Measurements from ENCODE around the gene MAB21L3. TPM values are rescaled to one million over a fixed set of nuclear protein-coding genes. Genes with fewer than 3 reads are reported as not detected.

The MAB21L3 gene
- total RNA-seq, 1 donor from 2014 or later = under 0.01 TPM

DNA sequence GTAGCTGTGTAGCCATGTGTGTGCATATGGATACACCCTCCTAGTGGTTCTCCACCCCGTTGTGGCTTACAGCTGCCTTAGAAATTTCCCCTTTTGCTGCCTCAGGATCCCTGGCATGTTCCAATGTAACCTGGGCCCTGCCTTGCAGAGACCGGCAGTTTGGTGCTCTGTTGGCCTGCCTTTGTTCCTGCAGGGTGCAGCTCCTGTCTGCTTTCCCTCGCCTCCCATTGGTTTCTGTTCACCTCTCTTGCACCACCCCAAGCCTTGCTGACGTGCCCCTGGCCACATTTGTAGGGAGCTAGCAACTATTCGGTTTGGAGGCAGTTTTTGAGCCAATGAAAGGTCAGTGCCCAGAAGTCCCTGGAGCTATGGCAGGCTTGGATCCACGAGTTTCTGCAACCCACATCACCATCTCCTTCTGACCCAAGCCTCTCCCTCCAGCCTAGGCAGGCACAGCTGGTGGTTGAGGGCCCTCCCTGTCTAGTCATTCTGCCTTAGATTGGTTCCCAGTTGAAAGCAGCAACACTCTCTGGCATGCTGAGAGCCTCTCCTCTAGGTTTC is 54.9 kb downstream of the MAB21L3 start:
- no peak for DNase-seq

DNA sequence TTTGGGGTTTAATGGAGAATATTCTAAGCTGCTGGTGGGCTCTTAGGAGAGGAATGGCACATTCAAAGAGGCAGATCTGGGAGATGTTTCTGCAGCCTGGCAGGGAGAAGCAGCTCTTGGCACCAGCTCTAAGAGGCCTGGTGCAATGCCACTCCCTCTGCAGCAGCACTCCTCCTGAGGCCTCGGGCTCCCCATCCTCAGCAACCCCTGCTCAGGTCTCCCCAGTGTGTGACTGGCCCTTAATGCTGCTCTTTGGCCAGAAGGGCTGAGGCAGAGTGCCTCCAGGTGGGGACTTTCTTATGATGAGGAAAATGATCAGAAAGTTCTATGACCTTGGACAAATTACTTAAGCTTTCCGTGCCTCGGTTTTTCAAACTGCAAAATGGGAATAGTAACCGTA is 55.5 kb downstream of the MAB21L3 start:
- no peak for DNase-seq

DNA sequence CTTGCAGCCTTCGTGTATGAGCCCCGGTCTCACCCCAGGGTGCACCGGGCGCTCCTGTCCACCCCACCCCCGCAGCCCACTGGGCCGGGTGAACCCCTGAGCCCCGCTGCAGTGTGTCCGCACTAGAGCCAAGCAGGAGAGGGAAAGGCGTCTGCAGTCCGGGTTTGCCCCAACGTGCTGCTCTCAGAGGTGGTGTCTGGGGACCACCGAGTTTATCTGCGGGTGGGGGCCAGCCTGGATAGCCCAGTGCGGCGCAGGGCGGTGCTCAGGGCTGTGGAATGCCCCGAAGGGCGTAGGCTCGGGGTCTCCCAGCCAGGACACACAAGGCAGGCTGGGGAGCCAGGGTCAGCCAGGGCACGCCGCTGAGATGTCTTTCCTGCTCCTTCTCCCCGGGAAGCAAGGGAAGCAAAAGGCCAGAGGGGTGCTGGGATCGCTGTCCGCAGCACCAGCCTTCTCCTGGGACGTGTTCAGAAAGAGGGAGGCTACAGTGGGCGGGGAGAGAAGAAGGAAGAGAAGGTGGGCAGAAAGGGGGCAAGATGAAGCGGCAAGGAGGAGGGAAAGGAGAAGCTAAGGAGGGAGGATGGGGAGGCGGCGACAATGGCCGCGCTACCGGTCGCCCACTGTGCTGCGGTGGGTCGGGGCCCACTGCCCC is 56.6 kb downstream of the MAB21L3 start:
- DNase-seq = peak; percentile 10

DNA sequence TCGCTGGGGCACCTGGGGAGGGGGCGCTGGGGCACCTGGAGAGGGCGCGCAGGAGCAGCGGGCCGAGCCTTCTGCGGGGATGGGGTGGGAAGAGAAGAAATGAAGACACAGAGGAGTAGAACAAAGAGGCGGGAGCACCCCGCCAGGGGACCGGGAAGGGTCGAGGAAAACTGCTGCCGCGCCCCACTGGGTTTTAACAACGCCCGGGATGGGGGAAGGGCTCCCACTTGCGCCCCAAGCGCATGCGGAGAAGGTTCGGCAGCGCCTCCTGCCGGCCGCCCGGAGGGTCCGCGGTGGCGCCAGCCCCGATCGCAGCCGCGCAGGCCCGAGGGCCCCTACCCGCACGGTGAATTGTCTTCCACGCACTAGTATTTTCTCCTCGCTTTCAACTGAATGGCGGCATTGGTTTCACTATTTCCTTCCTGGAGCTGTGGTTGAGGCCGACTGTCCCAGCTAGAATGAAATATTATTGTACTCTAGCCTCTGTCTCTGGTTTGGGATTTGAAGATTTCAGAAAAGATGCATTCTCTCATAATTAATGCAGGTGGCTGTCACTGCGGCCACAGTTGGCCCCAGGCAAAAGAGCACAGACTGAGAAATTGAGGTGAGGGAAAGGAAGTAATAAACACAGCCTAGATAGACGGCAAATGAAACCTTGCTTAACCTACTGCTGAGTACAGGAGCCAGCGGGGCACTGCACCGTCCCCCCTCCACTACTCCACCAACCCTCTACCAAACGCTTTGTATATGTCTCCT is 57.3 kb downstream of the MAB21L3 start:
- DNase-seq = peak; percentile 77

DNA sequence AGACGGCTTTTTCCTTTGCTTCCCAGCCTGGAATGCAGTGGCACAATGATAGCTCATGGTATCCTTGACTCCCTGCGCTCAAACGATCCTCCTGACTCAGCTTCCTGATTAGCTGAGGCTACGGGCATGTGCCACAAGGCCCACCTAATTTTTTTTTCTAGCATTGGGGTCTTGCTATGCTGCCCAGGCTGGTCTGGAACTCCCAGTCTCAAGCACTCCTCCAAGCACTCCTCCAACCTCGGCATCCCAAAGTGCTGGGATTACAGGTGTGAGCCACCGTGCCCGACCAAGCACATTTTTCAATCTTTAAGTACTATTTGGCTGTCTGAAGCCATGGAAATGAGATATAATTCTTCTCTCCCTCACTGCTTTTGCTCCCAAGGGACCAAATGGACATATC is 58.7 kb downstream of the MAB21L3 start:
- no peak for DNase-seq

DNA sequence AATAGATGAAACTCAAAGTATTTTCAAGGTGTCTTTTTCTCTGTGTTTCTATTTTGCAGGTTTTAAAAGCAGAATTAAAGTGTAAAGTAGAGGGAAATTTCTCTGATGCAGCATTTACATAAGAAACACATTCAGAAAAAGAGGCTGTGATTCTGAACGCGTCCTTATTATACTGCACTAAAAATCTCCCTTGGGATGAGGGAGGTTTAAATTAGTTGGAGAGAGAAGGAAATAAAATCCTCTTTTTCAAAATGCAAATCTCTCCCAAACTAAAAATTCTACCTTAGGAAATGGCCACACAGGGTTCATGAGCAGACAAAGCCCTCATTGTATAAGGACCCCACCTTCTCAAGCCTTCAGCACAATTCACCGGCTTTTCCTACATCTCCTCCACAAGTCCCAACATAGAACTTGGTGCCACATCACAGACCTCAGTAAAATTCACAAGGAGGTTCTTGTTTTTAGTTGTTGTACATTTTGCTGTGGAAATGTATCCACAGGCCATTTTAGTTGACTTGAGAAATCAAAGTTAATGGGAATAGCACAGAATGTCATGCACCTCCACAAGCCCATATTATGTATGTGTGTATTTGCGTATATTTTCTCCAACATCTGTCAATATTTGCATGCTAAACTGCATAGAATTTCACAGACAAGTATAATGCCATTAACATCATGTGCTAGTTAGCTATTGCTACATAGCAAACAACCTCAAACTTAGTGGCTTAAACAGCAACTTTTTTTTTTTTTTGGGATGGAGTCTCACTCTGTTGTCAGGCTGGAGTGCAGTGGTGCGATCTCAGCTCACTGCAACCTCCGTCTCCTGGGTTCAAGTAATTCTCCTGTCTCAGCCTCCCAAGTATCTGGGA is 59.8 kb downstream of the MAB21L3 start:
- DNase-seq = no peak

DNA sequence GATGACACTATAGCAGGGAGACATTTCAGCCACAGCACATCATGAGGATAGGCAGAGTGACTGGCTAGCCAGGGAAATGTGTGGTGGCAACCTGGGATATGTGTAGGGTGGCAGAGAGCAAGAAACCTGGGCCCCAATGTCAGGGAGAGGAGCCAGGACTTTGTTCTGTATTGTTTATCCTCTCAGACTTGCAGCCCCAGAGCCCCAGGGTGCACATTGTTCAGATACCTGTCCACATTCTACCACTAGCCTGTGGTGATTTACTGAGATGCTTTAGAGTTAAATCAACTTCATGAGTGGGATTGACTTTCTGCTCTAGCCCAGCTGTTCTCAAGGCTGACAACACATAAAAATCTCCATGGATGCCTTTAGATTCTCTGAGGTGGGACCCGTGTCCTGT is 61.5 kb downstream of the MAB21L3 start:
- no peak for DNase-seq

DNA sequence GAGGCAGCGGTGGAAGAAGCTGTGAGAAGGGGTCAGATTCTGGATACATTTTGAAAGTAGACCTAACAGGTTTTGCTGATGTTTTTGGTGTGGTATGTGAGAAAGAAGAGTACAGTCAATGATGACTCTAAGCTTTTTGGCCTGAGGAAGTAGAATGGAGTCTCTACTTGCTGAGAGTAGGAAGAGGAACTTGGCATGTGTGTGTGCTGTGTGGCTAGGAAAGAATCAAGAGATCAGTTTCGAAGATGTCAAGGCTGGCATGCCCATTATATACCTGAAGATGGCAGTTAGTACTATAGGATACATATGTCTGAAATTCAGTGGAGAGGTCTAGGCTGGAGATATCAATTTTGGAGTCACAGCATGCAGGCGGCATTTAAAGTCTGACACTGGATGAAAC is 64.4 kb downstream of the MAB21L3 start:
- no peak for DNase-seq

DNA sequence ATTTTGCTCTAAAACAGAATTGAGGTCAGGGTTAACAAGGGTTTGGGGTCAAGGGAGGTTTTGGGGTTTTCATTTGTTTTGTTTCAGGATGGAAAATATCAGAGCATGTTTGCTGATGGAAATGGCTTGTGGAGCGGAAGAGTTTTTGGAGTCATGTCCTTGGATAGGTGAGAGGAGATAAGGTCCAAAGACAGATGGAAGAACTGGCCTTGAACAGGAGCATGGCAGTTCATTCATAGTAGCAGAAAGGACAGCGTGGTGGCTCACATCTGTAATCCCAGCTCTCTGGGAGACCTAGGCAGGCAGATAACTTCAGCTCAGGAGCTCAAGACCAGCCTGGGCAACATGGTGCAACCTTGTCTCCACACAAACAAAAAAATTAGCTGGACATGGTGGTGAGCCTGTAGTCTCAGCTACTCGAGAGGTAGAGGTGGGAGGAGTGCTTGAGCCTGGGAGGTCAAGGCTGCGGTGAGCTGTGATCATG is 65.1 kb downstream of the MAB21L3 start:
- no peak for DNase-seq

DNA sequence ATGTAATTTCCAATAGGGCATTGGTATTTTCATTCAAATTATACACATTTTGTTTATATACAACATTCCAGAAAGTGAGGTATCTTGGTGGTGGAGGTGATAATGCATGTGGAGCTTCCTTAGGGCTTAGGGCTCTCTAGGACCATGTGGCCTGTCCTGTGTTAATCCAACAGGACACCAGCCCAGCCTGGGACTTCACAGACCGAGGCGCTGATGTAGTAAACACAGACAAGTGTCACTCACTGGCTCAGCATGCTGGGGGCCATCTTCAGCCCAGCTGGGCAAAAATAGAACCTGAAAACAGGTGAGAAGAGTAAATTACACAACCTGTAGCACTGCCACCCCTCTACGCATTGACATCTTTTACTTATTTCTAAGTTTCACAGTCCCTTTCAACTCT is 66.7 kb downstream of the MAB21L3 start:
- no peak for DNase-seq

DNA sequence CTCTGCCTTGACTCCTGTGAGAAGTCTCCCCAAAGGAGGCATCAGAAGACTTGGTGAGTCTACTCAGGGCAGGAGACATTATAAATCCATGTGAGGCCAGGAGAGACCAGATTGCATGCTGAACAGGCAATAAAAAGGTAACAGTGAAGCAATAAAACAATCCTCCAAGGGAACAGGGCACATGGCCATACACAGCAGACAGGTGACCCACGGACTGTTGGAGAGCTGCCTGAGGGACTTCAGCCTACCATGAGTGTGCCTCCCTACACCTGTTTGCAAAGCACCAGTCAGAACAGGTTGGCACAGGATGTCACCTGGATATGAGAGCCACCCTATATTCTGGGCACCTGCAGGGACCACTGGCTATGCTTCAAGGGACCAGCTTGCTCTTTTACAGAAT is 67.6 kb downstream of the MAB21L3 start:
- no peak for DNase-seq

DNA sequence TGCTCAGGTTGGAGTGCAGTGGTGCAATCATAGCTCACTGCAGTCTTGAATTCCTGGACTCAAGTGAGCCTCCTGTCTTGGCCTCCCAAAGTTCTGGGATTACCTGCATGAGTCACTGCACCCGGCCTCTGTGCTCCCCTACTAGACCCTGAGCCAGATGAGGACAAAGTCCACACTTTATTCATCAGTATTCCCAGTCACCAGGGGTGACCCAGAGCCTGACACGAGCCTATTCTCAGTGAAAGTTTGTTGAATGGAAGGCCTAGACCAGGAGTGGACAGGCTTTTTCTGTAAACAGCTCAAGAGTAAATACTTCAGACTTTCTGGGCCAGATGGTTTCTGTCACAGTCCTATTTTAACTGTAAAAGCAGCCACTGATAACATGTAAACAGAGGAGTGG is 68.2 kb downstream of the MAB21L3 start:
- DNase-seq = no peak

DNA sequence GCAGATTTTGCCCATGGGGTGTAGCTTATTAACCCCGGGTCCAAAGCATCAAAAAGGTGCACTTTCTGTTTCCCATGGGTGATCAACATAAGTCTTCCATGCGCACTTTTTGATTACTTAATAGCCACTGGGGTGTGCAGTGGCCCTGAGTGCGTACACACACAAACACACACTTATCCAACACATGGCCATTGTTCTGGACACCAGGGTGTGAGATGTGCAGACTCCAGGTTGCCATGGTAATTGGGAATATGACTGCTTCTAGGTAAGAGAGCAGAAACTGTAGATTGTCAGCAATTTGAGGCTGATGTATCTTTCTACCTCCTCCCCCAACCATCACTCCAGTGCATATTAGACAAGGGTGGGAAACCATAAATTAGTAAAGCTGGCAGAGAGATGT is 68.8 kb downstream of the MAB21L3 start:
- DNase-seq = no peak

DNA sequence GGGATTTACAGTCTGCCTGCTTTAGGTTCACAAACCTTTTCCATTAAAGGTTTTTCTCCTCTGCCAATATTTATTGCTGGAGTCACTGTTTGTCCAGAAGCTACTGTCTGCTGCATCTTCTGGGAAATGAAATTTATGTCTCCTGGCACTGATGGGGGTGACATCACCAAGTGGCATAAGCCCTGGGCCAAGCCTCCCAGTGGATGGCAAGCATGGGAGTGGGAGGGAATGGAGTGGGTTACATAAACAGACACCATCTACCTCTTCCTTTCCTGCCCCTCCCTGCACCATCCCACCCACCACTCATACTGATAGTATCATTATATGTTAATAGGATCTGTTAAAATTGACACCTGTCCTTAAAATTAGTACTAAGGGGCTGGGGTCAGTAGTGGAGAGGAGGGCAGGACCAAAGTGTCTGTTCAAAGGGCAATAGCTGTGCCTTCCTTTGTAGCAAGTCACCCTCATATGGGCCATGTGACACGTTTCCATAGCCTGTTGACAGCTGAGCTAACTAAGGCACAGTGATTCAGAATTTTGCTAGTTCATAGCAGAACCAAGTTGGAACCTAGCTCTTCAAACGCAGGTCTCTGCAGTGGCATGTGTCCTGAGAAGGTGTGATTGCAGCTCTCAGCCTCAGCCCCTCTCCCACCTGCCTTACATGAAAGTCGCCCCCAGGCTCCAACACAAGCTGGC is 71.0 kb downstream of the MAB21L3 start:
- no peak for DNase-seq

Other genes starting within 250 kb of the MAB21L3 start
- 0.17 TPM in 1 of 2 replicates, not detected in the other for gene SLC22A15, start 134.9 kb upstream of the MAB21L3 start, total RNA-seq

Measured in dermis blood vessel endothelial cell (primary cell).